GM18499 (cell line): ENCODE measurements around the gene RAD51B.
"Not testable (repeated sequence)": the region's sequence is repeated elsewhere in the genome, so short reads cannot be mapped to it uniquely, and the experiment has no call there.

Experiments used
- ATAC-seq: cut with Tn5 transposase; IDR thresholded peaks from one replicate; pipeline ENCODE4 v1.9.1; 2021; ENCODE audit warnings: moderate number of reproducible peaks; ENCODE audit not compliant: insufficient read depth, unreplicated experiment

Gene RAD51B

DNA sequence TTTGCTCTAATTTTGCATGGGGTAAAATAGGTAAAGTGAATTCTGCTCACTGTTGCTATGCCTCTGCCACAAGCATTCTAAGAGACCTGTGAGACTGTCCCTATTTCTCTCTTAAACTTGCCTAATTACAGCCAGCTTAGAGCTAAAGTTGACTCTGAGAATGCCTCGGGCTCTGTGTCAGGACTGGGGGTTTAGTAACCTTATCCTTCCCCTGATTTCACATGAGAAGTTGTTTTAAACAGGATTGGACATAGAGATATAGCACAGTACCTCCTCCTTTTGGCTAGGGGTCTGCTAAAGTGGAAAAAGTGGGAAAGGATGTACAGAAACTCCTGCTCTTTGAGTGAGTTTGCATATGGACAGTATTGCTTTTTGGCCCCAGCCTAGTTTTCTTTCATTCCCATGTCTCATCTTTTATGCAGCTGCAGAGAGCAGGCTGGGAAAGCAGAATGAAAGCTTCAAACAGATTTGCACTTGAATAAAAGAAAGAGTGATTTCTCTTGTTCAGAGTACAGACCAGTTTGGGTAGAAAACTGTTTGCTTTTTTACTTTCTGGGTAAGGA is 122.0 kb downstream of the RAD51B start:
- ATAC-seq: no peak

DNA sequence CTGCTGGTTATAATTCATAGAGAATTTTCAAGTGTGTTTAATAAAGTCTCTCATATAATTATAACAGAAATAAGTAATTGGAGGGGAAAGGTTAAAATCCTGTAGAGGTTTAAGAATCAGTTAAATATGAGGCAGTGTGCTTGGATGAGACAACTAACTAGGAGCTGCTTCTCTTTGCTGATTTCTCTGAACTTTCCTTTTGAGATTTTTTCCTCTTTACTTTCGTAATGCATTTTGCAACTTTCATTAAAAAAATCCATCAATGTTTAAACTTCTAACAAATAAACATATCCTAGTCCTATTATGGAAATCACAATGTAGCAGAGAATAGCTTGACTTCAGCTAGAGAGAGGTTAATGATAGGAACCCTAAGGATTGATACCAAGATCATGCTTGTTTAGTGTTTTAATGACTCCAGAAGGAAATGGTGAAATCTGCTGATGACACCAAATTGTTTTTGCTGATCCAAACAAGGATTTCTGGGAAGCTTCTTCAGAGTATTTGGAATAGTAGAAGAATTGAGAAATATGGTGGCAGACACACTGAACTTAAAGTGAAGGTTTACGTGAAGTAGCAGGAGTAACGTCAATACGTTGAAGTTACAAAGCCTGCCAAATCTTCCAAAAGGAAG is 122.6 kb downstream of the RAD51B start:
- no peak for ATAC-seq

- ATAC-seq: no peak
Observed at GRCh38 chr14:67943947-67944346, 124.4 kb downstream of the RAD51B start.

- no peak for ATAC-seq
Observed at GRCh38 chr14:67944605-67945004, 125.0 kb downstream of the RAD51B start.

GRCh38 chr14:67949771-67950170 is 130.2 kb downstream of the RAD51B start:
- no peak for ATAC-seq

DNA sequence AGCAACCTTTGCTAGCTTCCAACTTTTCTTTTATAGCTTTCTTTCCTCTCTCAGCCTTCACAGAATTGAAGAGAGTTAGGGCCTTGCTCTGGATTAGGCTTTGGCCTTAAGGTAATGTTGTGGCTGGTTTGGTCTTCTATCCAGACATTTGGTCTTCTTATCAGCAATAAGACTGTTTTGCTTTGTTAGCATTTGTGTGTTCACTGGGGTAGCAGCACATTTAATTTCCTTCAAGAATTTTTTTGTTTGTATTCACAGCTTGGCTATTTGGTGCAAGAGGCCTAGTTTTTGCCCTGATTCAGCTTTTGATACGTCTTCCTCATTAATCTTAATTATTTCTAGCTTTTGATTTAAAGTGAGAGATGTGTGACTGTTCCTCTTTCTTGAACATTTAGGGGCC is 130.8 kb downstream of the RAD51B start:
- no peak for ATAC-seq

GRCh38 chr14:67951529-67952135 is 132.1 kb downstream of the RAD51B start:
- no peak for ATAC-seq

- no peak for ATAC-seq
Observed at GRCh38 chr14:67952381-67952780, 132.8 kb downstream of the RAD51B start.

DNA sequence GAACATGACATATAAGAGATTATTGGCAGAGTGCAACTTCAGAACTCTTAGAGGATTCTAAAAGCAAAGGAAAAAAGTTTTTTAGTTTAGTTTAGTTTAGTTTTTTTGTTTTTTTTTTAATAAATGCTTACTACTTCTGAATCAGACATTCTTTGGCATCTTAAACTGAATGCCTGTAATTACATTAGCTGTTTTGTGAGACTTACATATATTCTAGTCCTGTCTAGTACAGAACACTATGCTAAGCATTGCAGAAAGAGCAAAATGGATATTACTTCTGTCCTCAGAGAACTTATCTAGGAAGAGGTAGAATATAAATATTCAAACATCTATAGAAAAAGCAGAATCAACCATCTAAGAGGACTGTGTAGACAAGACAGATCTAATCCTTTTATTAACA is 133.2 kb downstream of the RAD51B start:
- ATAC-seq: no peak

DNA sequence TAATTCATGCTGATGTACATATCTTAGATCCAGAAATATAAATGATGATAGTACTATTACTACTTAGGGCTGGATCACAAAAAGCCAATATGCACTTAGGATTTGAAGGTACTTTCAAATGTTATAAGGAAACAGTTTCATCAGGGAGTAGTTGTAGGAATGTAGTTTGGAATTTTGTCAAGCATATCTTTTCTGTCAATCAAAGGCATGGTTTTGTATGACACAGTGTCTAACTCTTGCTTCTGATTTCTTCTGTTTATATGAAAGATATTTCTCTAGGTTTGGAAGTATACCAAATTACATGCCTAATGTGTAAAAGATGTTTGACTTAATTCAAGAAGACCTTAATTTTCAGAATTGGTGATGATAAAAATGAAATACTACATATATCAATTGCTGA is 135.7 kb downstream of the RAD51B start:
- ATAC-seq: no peak

- no peak for ATAC-seq
Observed at GRCh38 chr14:67957946-67958345, 138.4 kb downstream of the RAD51B start.

DNA sequence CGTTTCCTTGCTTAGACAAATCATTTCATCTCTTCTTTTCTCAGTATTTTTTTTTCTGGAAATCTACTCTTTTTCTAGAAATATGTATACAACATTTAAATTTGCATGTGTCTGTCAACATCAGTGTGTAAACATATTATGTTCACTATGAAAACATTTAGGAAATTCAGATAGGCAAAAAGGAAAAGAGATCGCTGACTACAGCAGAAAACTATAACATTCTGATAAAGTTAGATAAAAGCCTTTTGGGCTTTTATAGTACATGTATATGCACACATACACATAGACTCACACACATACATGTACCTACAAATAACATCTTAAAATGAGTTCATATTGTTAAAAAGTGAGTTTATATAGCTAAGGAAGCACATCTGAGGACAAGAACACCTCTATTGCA is 142.1 kb downstream of the RAD51B start:
- ATAC-seq: no peak

DNA sequence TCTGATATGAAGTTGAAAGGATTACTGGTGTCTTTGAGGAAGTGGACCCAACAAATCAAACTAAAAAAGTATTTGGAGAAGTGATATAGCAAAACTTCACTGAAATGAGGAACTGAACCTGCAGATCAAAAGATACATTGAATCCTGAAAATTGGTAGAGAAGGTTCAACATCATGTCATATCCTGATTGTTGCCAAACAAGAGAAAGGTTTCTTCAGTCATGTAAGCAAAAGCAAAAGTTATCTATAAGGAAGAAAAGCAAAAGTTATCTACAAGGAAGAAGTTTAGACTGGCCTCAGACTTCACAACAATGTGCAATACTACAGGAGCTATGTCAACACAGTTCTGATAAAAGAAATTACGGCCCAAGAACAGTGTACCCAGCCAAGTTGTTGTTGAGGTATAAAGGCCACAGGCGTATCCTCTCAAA is 142.7 kb downstream of the RAD51B start:
- no peak for ATAC-seq

DNA sequence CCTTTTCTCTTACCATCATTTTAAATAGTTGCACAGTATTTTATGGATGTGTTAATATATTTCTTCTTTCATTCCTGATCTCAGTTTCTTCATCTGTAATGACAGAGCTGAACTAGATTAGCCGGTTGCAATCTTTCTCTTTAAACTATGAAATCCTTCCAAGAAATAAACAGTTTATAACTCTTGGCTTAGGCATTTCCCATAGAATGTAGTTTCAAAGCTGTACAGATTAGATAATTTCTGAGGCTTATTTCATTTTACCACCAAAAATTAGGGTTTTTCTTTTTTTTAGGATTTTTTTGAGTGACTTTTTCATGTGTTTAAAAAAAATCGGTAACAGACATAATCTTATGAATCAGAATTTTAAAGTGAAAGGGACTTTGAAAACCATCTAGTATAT is 144.0 kb downstream of the RAD51B start:
- no peak for ATAC-seq

GRCh38 chr14:67963960-67964812 is 144.6 kb downstream of the RAD51B start:
- no peak for ATAC-seq

DNA sequence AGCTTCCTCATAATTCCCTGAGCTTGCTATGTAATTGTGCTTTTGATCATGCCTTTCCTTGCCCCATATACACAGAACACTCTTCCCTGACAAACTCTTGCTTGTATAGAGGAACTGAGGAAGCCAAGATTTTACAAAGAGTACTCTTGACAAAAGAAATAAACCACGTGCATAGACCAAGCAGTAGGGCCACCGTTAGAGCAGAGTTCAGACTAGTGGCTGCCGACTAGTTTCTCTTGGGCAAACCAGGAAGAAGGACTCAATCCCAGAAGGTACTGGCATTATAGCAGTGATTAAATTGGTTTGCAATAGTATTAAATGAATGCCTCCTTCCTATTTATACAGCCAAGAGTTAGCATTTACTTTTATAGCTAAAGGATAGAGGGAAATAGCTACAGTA is 146.1 kb downstream of the RAD51B start:
- no peak for ATAC-seq

GRCh38 chr14:67967206-67967605 is 147.6 kb downstream of the RAD51B start:
- no peak for ATAC-seq

GRCh38 chr14:67967970-67968369 is 148.4 kb downstream of the RAD51B start:
- not testable (repeated sequence) for ATAC-seq

DNA sequence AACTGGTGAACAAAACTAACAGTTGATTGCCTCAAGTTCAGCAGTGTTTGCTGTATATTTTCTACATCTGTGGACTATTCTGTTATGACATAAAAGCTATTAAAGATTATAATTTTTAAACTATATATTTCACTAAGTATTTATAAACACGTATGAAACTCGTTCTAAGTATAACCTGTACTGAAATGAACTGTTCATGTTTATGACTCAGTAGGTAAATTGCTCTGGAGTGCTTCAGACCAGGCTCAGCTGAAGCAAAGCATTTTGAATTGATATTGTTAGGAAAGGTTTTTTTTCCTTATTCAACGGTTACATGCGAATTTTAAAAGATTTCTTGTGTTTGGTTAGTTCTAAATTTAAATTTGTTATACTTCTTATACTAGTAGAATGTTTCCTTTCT is 151.3 kb downstream of the RAD51B start:
- ATAC-seq: no peak

- ATAC-seq: no peak
Observed at GRCh38 chr14:67971627-67972625, 152.3 kb downstream of the RAD51B start.
